Bronchial epithelial cell (primary cell): ENCODE measurements around the gene ADCY1. TPM values are rescaled to one million over a fixed set of nuclear protein-coding genes. Genes with fewer than 3 reads are reported as not detected.
A peak's percentile ranks its signal among the peaks of the same experiment; 100 is the strongest.

Experiments
- DNase-seq: peaks from one replicate; pipeline ENCODE4 v3.0.0-alpha.2; 2010; ENCODE audit warnings: low read depth
- FAIRE-seq: peaks from 2 replicates; lab custom pipeline; 2011; peaks lifted over from hg19 to GRCh38; lab: Jason Lieb, UNC
- H3K27me3 ChIP-seq: 2 replicates; pipeline ENCODE4 v1.5.1; 2011; ENCODE audit warnings: low read length; ENCODE audit not compliant: control insufficient read depth, insufficient read depth
- H3K36me3 ChIP-seq: 2 replicates; pipeline ENCODE4 v1.5.1; 2011; ENCODE audit warnings: low read length; ENCODE audit not compliant: control insufficient read depth, insufficient read depth
- H3K4me3 ChIP-seq: 2 replicates; pipeline ENCODE4 v1.5.1; 2011; ENCODE audit warnings: mild to moderate bottlenecking, low read depth, low read length, control low read depth
- total RNA-seq: library from RNA; depleted of rRNA; stranded (reverse); fragments of >200 nt; gene quantifications from 2 replicates; pipeline ENCODE4 v1.2.1, GENCODE V29; 2014
- TF ChIP-seq, protein P1 (sequence below): IDR thresholded peaks from 2 replicates; pipeline ENCODE4 v1.5.1; 2011; ENCODE audit warnings: mild to moderate bottlenecking, moderate library complexity, low read length, control low read depth, inconsistent platforms; ENCODE audit not compliant: insufficient read depth, severe bottlenecking

The ADCY1 gene
- total RNA-seq, 1 donor from 2014 or later, result 0.79 TPM

DNA sequence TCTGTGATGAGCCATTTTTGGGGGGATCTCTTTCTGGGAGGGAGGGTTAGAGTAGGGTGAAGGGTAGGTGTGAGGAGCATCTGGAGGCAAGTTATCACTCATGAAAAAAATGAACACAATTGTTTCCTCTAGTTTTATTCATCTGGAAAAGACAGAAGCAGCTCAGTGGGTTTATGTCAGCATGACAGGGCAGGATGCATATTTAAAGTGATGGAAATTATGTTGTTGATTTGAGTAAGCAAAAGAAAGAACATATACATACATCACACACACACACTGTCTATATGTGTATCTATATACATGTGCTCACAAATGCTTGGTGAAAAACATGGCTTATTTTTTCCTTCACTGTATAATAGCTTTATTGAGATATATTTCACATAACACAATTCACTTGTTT lies 114.2 kb downstream of the ADCY1 start:
- FAIRE-seq, result no peak
- no peak for DNase-seq
- H3K27me3 ChIP-seq, result no peaks in the 10 kb centered on the region
- H3K4me3 ChIP-seq, result no peak overlapping the region
- TF ChIP-seq, protein P1, sequence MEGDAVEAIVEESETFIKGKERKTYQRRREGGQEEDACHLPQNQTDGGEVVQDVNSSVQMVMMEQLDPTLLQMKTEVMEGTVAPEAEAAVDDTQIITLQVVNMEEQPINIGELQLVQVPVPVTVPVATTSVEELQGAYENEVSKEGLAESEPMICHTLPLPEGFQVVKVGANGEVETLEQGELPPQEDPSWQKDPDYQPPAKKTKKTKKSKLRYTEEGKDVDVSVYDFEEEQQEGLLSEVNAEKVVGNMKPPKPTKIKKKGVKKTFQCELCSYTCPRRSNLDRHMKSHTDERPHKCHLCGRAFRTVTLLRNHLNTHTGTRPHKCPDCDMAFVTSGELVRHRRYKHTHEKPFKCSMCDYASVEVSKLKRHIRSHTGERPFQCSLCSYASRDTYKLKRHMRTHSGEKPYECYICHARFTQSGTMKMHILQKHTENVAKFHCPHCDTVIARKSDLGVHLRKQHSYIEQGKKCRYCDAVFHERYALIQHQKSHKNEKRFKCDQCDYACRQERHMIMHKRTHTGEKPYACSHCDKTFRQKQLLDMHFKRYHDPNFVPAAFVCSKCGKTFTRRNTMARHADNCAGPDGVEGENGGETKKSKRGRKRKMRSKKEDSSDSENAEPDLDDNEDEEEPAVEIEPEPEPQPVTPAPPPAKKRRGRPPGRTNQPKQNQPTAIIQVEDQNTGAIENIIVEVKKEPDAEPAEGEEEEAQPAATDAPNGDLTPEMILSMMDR, result no peak
- no peaks in the 10 kb centered on the region for H3K36me3 ChIP-seq

DNA sequence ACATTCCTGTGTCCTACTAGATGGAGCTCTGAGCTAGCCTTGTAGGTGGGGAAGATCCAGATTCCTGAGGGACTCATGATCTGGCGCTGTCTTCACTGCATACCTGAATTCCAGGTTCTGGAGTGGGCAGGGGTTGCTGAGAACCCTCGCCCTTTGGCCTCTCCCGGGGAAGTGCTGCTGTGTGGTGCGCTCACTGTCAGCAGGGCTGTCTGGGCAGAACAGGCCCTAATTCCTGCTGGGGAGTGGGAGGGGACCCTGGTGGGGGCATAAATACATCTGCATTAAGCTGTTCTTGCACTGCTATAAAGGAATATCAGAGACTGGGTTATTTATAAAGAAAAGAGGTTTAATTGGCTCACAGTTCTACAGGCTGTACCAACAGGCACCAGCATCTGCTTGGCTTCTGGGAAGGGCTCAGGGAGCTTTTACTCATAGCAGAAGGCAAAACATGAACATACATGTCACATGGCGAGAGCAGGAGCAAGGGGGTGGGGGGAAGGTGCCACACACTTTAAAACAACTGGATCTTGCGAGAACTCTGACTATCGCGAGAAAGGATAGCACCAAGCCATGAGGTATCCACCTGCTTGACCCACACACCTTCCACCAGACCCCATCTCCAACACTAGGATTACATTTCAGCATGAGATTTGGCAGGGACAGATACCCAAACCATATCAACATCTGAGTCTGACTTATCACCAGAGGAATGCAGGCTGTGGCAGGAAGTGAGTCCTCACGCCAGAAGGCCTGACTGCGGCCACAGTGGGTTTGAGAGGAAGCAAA lies 115.0 kb downstream of the ADCY1 start:
- no peaks in the 10 kb centered on the region for H3K36me3 ChIP-seq
- TF ChIP-seq, protein P1, result no peak
- H3K4me3 ChIP-seq, result no peak overlapping the region
- no peaks in the 10 kb centered on the region for H3K27me3 ChIP-seq
- peak; percentile 93 for FAIRE-seq
- peak; percentile 75 for DNase-seq

DNA sequence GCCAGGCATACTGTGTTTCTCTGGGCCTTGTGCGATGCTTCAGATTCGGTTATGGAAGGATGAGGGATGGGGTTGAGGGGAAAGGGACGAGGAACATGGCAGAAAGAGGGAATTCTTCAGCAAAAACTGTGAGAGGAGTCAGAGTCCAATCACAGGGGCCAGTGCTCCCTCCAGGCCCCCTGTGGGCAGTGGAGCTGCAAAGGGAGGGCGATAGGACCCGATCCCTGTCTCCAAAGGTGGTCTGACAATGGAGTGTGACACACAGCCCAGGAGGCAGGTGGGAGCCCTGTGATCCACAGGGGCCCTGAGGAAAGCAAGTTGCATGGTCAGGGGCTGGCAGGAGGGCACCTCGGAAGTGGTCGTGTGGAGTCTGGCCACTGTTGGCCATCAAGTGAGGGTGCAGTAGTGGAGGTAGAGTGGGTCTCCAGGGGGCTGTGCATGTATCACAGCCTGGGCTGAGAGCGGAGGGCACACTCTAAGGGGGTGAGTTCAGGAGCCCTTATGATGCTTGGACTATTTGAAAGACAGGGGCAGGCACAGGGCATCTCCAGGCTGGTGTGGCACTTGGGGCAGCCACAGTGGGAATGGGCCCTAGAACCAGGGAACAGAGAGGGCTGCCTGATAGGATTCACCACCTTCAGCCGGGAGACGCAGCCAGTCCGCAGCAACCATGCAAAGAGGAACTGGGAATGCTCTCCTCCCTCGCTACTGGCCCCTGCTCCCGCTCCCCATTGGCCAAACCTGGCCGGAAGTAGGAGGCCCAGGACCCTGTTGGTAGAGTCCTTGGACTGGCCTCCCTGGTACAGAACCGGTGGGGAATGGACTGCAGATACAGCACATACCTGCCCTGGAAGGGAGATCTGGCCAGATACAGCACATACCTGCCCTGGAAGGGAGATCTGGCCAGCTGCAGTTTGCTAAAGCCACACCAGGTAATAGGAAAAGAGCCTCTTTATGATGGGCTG lies 115.9 kb downstream of the ADCY1 start:
- Histone ChIP-seq H3K36me3 (no peaks in the 10 kb centered on the region), H3K27me3 (no peaks in the 10 kb centered on the region), H3K4me3 (no peak overlapping the region)
- TF ChIP-seq, protein P1, result no peak
- FAIRE-seq, result no peak
- no peak for DNase-seq

DNA sequence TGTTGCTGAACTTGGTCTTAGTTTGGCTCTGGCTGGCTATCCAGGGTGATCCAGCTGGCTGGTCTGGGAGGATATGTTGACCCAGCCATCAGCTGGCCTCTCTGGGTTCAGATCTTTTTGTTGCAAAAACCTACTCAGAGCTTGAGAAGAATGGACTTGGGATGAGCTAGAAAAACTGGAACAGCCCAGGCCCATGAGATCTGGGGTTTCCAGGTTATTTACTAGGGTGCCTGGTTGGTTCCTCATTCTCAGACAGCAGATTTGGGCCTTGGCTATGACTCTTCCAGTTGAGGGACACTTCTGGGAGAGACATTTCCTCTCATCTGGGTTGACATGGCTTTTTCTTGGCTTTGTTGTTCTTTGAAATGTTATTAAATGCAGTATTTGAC lies 116.6 kb downstream of the ADCY1 start:
- Histone ChIP-seq H3K4me3 (no peak overlapping the region), H3K36me3 (no peaks in the 10 kb centered on the region), H3K27me3 (no peaks in the 10 kb centered on the region)
- TF ChIP-seq, protein P1, result no peak
- no peak for DNase-seq
- FAIRE-seq, result no peak

DNA sequence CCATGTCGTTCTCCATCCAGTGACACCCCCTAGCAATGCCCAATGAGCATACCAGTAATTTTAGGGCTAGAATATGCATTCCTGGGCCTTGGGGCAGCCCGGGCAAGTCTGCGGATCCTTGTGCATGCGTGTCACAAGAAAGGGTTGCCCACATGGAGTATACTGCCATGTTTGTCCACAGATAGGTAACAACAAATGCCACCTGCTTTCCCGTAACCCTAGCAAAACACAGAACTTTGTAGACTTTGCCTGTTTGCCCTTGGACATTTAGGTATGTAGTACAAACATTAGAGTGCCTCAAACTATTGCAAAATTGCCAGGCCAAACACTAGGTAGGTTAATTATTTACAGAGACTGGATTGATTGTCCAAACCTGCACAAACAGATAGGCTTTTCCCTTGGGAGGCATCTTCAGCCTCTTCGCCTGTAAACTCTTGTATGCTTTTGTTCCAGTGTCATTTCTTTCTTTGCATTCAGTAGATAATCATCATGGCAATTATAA lies 117.0 kb downstream of the ADCY1 start:
- Histone ChIP-seq H3K4me3 (no peak overlapping the region), H3K36me3 (no peaks in the 10 kb centered on the region), H3K27me3 (no peaks in the 10 kb centered on the region)
- TF ChIP-seq, protein P1, result no peak
- FAIRE-seq (no peak), DNase-seq (no peak)
